Transverse colon (tissue), 4 donors: Measurements from ENCODE around the gene KXD1. TPM values are rescaled to one million over a fixed set of nuclear protein-coding genes. Genes with fewer than 3 reads are reported as not detected.

ENCODE experiments used
- DNase-seq: peaks from one replicate; pipeline ENCODE4 v3.0.0-alpha.2; 2019
- H3K27ac ChIP-seq, 4 donors: fragments of 200-600 bp; sonication (generic); 2 replicates each; pipeline ENCODE4 v1.5.1; 2016 to 2018; ENCODE audit warnings: inconsistent platforms in 4 of 4
- H3K27me3 ChIP-seq: fragments of 200-600 bp; sonication (generic); 2 replicates; pipeline ENCODE4 v1.5.1; 2017; ENCODE audit warnings: inconsistent platforms
- H3K36me3 ChIP-seq, 4 donors: fragments of 200-600 bp; sonication (generic); 2 replicates each; pipeline ENCODE4 v1.5.1; 2017 to 2019; ENCODE audit warnings: inconsistent platforms in 4 of 4
- H3K4me1 ChIP-seq, 4 donors: fragments of 200-600 bp; sonication (generic); 2 replicates each; pipeline ENCODE4 v1.5.1; 2017 to 2020; ENCODE audit warnings: inconsistent platforms in 4 of 4
- H3K4me3 ChIP-seq, 4 donors: fragments of 200-600 bp; sonication (generic); 1 replicate in 1 of 4; 2 replicates in 3 of 4; pipeline versions ENCODE4 v1.5.1 to v1.6.1; 2017 to 2019; ENCODE audit warnings: inconsistent platforms in 4 of 4
- H3K9me3 ChIP-seq, 2 donors: fragments of 200-600 bp; sonication (generic); 2 replicates each; pipeline ENCODE4 v1.5.1; 2017 to 2019; ENCODE audit warnings: inconsistent platforms in 2 of 2
- CTCF ChIP-seq, 5 experiments: fragments of 200-600 bp in 3 of 5; fragments of 450-650 bp in 2 of 5; sonication (generic) in 3 of 5; IDR thresholded peaks; 1 replicate in 2 of 5; 2 replicates in 3 of 5; pipeline ENCODE4 v1.5.1; 2016 to 2017; ENCODE audit warnings: antibody characterized with exemption in 5 of 5, inconsistent platforms in 3 of 5, mild to moderate bottlenecking in 2 of 5, moderate library complexity in 1 of 5
- EP300 ChIP-seq: sonication (generic); formaldehyde crosslinking; IDR thresholded peaks from one replicate; pipeline ENCODE4 v1.6.1; 2017; ENCODE audit warnings: antibody characterized with exemption, low read depth
- POLR2A ChIP-seq: fragments of 450-650 bp; IDR thresholded peaks from one replicate; pipeline ENCODE4 v1.6.1; 2016; ENCODE audit warnings: antibody characterized with exemption, mild to moderate bottlenecking, moderate library complexity
- POLR2AphosphoS5 ChIP-seq, 3 donors: sonication (generic); formaldehyde crosslinking; IDR thresholded peaks; one replicate each; pipeline ENCODE4 v1.6.1; 2016; ENCODE audit warnings: antibody characterized with exemption in 3 of 3
- WGBS, 2 donors: methylation state at CpG; one replicate each; pipeline ENCODE4 v1.1.5; 2018; ENCODE audit warnings: low coverage in 1 of 2; 5-methylcytosine and 5-hydroxymethylcytosine counted together
- in situ Hi-C, 4 donors: fragments of 200-750 bp; cut with MboI; loops; one replicate each; pipeline versions ENCODE4 v1.15.0 to v1.15.1; 2017; ENCODE audit warnings: low sequenced_read_pairs in 3 of 4, low pct_ligation_motif_present in 1 of 4, low pct_unique_long_range_greater_than_20kb in 1 of 4
- intact Hi-C: fragments of 100-400 bp; cut with DNase I; formaldehyde crosslinking; loops from one replicate; pipeline ENCODE4 v1.15.1; 2023; ENCODE audit warnings: low total_unique reads
- total RNA-seq, 4 donors: library from RNA; depleted of rRNA; stranded (reverse); fragments of >200 nt; gene quantifications; one replicate each; pipeline ENCODE4 v1.1.0, GENCODE V29; 2016

Gene KXD1
- total RNA-seq, 4 donors from 2014 or later = 62.1 to 195 (median 98.0) TPM

GRCh38 chr19:18616023-18616422 is 58.4 kb downstream of the KXD1 start:
- DNase-seq = no peak
- intact Hi-C loops (no loop called here), in situ Hi-C loops (loop anchor here in 1 of 4 donors (25.0 kb wide), 1 partner anchor 196 kb away; no protein-coding TSS in a partner anchor)
- no peak for TF ChIP-seq CTCF (IDR thresholded peaks at IDR 0.05)
- TF ChIP-seq POLR2AphosphoS5 (IDR thresholded peaks at IDR 0.05) = no peak
- no peak for TF ChIP-seq POLR2A
- TF ChIP-seq EP300 = no peak
- Histone ChIP-seq H3K36me3 (no peaks in the 10 kb centered on the region), H3K9me3 (no peaks in the 10 kb centered on the region), H3K4me3 (no peak overlapping the region), H3K27ac (no peak overlapping the region), H3K4me1 (peaks cover 6 to 24% (median 21%) of the 10 kb centered on the region in 4 donors), H3K27me3 (peaks cover 72% of the 10 kb centered on the region)
- 89 to 100% methylated on average over 2 to 3 of the region's 3 CpGs for WGBS, 2 donors

DNA sequence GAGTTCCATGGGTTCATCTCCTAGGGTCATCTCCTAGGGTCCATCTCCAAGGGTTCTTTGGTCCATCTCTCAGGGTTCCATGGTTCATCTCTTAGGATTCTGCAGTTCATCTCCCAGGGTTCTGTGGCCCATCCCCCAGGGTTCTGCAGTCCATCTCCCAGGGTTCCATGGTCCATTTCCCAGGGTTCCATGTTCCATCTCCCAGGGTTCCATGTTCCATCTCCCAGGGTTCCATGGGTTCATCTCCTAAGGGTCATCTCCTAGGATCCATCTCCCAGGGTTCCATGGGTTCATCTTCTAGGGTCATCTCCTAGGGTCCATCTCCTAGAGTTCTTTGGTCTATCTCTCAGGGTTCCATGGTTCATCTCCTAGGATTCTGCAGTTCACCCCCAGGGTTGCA is 59.9 kb downstream of the KXD1 start:
- intact Hi-C loops (no loop called here), in situ Hi-C loops (loop anchor here in 1 of 4 donors (25.0 kb wide), 1 partner anchor 195 kb away; no protein-coding TSS in a partner anchor)
- H3K4me3 ChIP-seq = no peak overlapping the region
- H3K27ac ChIP-seq = no peak overlapping the region
- TF ChIP-seq CTCF (IDR thresholded peaks at IDR 0.05) = no peak
- TF ChIP-seq POLR2A = no peak
- peaks cover 0 to 9% (median 6%) of the 10 kb centered on the region in 4 donors for H3K4me1 ChIP-seq
- no peaks in the 10 kb centered on the region for H3K36me3 ChIP-seq
- DNase-seq = no peak
- no peaks in the 10 kb centered on the region for H3K9me3 ChIP-seq
- peaks cover 56% of the 10 kb centered on the region for H3K27me3 ChIP-seq

GRCh38 chr19:18618236-18618635 is 60.6 kb downstream of the KXD1 start:
- Histone ChIP-seq H3K9me3 (no peaks in the 10 kb centered on the region), H3K27ac (no peak overlapping the region), H3K36me3 (no peaks in the 10 kb centered on the region), H3K4me1 (peaks cover 0 to 3% (median under 1%) of the 10 kb centered on the region in 4 donors), H3K4me3 (no peak overlapping the region), H3K27me3 (peaks cover 49% of the 10 kb centered on the region)
- 76 to 89% methylated on average over 2 to 12 of the region's 13 CpGs for WGBS, 2 donors
- intact Hi-C loops = no loop called here
- no peak for DNase-seq
- no peak for TF ChIP-seq POLR2AphosphoS5 (IDR thresholded peaks at IDR 0.05)
- in situ Hi-C loops = loop anchor here in 1 of 4 donors (25.0 kb wide), 1 partner anchor 194 kb away; no protein-coding TSS in a partner anchor

Other genes starting within 250 kb of the KXD1 start
- 100 to 1,000 TPM in 3 of 4 donors, 10 to 100 TPM in 1; 94.3 to 218 (median 175) TPM for gene LSM4, start 234.8 kb upstream of the KXD1 start, total RNA-seq
- gene PGPEP1, start 217.3 kb upstream of the KXD1 start, total RNA-seq = 100 to 1,000 TPM in 1 of 4 donors, 10 to 100 TPM in 3; 59.7 to 110 (median 73.0) TPM
- gene GDF15, start 171.7 kb upstream of the KXD1 start, total RNA-seq = 10 to 100 TPM; 36.3 to 77.0 (median 58.9) TPM
- gene LRRC25, start 160.2 kb upstream of the KXD1 start, total RNA-seq = 1 to 10 TPM in 3 of 4 donors, not detected in 1; 3.3 to 4.9 (median 4.1) TPM
- 10 to 100 TPM in 3 of 4 donors, 1 to 10 TPM in 1; 9.4 to 40.4 (median 32.2) TPM for gene SSBP4, start 138.5 kb upstream of the KXD1 start, total RNA-seq
- 10 to 100 TPM in 2 of 4 donors, 1 to 10 TPM in 2; 3.0 to 15.1 (median 8.8) TPM for gene ISYNA1, start 119.7 kb upstream of the KXD1 start, total RNA-seq
- 10 to 100 TPM; 16.2 to 72.2 (median 18.0) TPM for gene ELL, start 35.8 kb upstream of the KXD1 start, total RNA-seq
- gene FKBP8, start 14.3 kb upstream of the KXD1 start, total RNA-seq = 100 to 1,000 TPM; 267 to 318 (median 275) TPM
- gene UBA52, start 14.0 kb downstream of the KXD1 start, total RNA-seq = 100 to 1,000 TPM; 421 to 735 (median 566) TPM
- gene REX1BD, start 30.9 kb downstream of the KXD1 start, total RNA-seq = 100 to 1,000 TPM in 2 of 4 donors, 10 to 100 TPM in 2; 75.1 to 171 (median 121) TPM
- gene CRLF1, start 48.9 kb downstream of the KXD1 start, total RNA-seq = 10 to 100 TPM in 1 of 4 donors, 1 to 10 TPM in 3; 1.1 to 21.0 (median 6.1) TPM
- gene TMEM59L, start 55.0 kb downstream of the KXD1 start, total RNA-seq = 10 to 100 TPM in 2 of 4 donors, under 1 TPM in 2; 0.48 to 21.7 (median 8.6) TPM
- gene KLHL26, start 79.2 kb downstream of the KXD1 start, total RNA-seq = 10 to 100 TPM in 1 of 4 donors, 1 to 10 TPM in 3; 7.0 to 15.7 (median 7.6) TPM
- gene CRTC1, start 125.8 kb downstream of the KXD1 start, total RNA-seq = 10 to 100 TPM in 1 of 4 donors, 1 to 10 TPM in 3; 6.2 to 17.6 (median 7.7) TPM
- under 1 TPM in 2 of 4 donors, not detected in 2; 0.32 to 0.55 TPM for gene COMP, start 233.4 kb downstream of the KXD1 start, total RNA-seq